GM19438 (cell line): ENCODE data around the gene CTCF.
A peak's percentile ranks its signal among the peaks of the same experiment; 100 is the strongest.

Source experiments
- ATAC-seq: cut with Tn5 transposase; IDR thresholded peaks from one replicate; pipeline ENCODE4 v1.9.1; 2021; ENCODE audit warnings: low read depth; ENCODE audit not compliant: unreplicated experiment

Gene CTCF

GRCh38 chr16:67663151-67663876 lies 101.0 kb downstream of the CTCF start:
- no peak for ATAC-seq

- ATAC-seq: no peak
Measured at GRCh38 chr16:67663877-67664222, 101.5 kb downstream of the CTCF start.

DNA sequence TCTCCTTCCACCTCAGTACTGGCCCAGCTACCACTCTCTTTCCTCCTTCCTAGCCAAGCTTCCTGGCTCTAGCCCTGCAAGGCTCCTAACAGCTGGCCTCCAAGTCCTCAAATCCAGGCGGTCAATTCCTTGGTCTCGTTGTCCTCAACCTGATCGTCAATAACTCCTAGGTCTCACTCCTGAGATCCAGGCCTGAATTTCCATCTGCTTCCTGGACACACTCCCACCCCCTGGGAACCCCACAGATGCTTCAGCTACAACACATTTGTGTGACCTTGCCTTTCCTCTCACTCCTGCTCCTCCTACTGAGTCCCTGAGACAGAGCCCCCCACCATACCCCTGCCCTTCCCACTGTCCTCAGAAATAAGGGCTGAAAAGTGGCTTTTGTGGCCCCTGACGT lies 101.9 kb downstream of the CTCF start:
- ATAC-seq: no peak

DNA sequence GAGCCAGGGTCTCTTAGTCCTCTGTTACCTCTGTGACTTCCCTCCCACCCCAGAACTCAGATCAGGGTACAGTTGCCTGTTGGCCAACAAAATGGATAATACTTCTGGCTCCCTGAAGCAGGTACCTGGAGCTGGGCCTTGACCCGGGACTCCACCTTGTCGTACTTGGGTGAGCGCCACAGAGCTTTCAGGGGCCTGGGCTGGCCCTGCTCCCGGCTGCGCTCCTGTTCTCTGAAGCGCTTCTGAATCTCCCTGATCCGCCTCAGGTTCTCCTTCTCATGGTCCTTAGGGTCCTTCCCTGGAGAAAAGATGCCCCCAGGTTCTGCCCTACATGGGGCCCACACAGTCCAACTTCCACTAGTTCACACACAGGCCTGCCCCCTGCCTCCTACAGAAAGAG lies 102.5 kb downstream of the CTCF start:
- ATAC-seq: no peak

DNA sequence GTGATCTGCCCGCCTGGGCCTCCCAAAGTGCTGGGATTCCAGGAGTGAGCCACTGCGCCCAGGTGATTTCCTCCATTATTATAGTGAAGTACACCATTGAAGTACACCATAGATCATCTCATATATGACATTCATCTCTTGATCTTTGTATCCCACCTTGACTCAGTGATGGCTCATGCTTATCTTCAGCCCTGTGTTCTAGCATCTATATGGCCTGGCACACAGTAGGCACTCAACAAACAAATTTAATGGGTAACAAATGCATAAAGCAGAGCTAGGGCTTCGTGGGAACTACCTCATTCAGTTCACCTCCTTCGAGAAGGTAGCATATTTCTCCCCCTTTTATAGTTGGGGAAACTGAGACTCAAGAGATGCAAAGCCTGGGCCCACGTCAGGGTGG lies 103.3 kb downstream of the CTCF start:
- ATAC-seq: no peak

DNA sequence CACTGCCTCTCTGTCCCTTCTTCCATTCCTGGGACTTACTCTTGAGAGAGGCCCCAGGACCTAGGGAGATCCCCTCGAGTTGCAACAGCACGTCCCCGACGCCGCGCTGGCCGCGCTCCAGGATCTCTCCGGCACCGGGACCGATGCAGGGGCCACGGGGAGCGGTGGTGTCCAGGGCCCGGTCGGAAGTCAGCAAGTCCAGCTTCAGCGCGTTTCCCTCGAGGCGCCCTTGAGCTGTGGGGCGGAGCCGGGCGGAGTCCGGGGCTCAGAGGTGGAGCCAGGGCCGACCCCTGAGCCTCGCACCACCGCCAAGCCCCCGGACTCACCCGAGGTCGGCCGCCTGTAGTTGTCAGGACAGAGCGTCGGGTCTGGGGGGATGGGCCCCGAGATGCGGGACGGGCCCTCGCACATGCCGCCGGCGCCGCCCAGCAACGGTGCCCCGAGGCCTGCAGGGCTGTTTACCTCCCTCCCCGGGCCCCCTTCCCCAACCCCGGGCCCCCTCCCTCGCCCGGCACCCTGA lies 103.8 kb downstream of the CTCF start:
- ATAC-seq: no peak

- peak; percentile 62 for ATAC-seq
Measured at GRCh38 chr16:67666559-67667452, 104.5 kb downstream of the CTCF start, which contains the start of the genes C16orf86 and ENKD1. Gene C16orf86, plus strand, starts transcription at chr16:67666814. Its CDS starts 157 bp downstream, at chr16:67666971. Gene ENKD1, minus strand, starts transcription at chr16:67666750. Its CDS starts 308 bp downstream, at chr16:67666442.

- no peak for ATAC-seq
Measured at GRCh38 chr16:67667453-67667816, 105.1 kb downstream of the CTCF start.

DNA sequence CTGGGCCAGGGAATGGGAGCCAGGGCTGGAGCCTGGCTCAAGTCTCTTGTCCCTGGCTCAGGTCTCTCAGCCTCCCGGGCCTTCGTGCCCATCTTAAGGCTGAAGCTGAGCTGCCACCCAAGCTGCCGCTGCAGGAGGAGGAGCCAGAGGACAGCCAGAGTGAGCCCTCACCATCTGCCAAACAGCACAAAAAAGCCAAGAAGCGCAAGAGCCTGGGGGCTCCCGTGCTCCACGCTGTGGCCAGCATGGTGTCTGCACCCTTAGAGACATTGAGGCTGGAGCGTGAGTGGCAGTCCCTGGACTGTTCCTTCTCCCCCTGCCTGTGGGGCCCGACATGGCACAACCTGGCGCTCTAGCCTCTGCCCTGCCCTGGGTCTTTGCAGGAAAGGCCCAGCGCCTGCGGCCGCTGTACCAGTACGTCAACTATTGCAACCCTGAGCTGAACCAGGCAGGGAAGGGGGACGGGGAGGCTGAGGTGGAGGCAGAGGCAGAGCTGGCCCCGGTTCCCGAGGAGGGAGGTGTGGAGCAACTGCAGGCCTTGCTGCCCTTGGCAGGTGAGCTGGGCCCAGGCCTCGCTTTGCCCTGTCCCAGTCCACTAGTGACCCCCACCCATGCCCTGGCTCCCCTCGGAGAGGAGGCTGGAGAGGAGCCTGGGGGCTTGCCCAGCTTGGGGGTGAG lies 105.6 kb downstream of the CTCF start:
- ATAC-seq: peak; percentile 62

- no peak for ATAC-seq
Measured at GRCh38 chr16:67668495-67669157, 106.3 kb downstream of the CTCF start.

GRCh38 chr16:67669499-67670101 lies 107.3 kb downstream of the CTCF start:
- ATAC-seq: no peak

- no peak for ATAC-seq
Measured at GRCh38 chr16:67672306-67672705, 110.0 kb downstream of the CTCF start.

GRCh38 chr16:67672739-67673662 lies 110.7 kb downstream of the CTCF start:
- no peak for ATAC-seq

DNA sequence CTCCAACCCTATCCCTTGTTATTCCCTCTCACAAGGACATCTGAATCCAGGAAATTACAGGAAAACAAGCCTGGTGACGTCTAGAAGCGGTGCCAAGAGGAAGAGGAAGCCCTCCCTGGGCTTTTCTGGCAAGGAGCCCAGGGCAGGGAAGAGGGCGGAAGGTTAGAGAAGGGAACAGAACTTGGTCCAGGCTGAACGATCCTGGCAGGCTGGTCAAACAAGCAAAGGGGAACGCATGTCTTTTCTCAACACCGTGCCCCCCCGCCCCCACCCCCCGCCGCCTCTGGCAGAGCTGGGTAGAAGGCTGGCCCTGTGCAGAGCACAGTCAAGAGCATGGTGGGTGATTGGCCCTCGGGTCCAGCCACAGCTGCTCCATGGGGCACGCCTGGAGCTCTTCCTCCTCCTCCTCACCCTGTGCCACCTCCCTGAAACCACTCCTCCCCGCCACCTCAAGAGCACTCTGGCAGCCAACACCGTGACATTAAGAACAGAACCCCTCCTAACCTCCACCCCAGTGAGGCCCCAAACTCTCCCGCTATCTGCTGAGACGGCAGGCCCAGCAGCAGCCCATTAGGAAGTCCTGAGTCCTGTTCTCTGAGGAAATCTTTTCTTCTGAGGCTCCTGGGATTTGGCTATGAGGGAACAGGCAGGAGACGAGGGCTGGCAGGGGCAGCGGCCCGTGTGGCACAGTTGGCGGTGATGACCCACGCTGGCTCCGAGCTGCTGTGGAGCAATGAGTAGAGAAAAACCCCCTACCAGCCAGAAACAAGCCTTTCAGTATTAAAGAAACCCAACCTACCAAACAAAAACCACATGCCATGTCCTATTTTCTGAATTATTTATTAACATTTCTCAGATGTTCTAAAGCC lies 111.6 kb downstream of the CTCF start:
- ATAC-seq: no peak

DNA sequence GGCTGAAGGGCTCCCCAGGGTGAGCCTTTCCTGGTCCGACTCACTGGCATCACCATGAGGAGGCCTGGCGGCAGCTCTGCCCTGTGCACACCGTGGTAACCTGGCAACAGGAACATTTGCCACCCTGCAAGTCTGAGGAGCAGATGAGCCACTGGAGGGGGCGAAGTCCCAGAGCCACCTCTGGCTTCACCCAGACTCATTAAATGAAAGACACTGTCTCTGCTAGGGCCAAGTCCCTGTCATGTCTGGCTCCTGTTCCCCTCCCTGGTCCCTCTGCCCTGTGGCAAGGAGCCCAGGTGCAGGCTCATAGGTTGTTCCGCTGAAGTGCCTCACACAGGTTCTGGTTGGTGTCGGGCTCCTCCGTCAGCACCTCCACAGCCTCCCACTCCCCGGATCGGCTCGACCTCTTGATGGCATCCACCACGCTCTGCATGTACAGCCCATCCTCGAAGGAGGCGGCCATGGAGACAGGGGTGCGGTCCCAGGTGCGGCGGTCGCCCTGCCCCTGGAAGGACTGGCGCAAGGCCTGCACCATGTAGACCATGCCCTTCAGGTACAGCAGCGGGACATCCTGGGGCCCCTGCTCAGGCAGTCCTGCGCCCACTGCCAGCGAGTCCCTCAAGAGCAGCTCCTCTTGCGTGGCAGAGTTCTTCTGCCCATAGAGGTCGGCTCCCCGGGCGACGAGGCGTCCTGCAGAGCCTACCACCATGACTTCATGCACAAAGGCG lies 112.7 kb downstream of the CTCF start:
- no peak for ATAC-seq

GRCh38 chr16:67675579-67675935 lies 113.2 kb downstream of the CTCF start:
- no peak for ATAC-seq

GRCh38 chr16:67675999-67676398 lies 113.7 kb downstream of the CTCF start:
- no peak for ATAC-seq

DNA sequence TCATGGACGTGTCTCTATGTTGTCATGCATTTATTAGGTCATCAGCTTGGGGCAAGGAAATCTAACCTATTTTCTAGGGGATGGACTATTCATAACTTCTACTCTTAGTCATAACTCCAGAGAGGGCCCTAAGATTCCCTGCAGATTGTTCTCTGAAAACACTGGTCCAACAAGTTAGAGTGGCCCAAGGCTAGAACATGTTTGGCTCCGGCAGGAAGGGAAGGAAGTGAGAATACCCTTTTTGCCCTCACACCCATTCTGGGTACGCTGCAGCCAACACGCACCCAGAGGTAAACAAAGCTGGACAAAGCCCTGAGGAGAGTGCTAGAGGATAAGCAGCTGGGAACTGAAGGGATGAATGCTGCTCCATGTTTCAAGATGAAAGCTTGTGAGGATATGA lies 114.2 kb downstream of the CTCF start:
- no peak for ATAC-seq
